NCI-H2171 treated with DMSO at 0.1 percent for 48 hours (cell line): ENCODE data around the gene TBC1D14.
A peak's percentile ranks its signal among the peaks of the same experiment; 100 is the strongest.

Experiments used
- DNase-seq: peaks from one replicate; lab custom pipeline; 2025; lab: John Stamatoyannopoulos, UW

Gene TBC1D14

GRCh38 chr4:6953751-6954380, 44.2 kb downstream of the TBC1D14 start:
- no peak for DNase-seq

- DNase-seq: no peak
Measured at GRCh38 chr4:6955261-6955911, 45.8 kb downstream of the TBC1D14 start.

- no peak for DNase-seq
Measured at GRCh38 chr4:6956087-6956433, 46.4 kb downstream of the TBC1D14 start.

- DNase-seq: no peak
Measured at GRCh38 chr4:6956434-6957147, 47.0 kb downstream of the TBC1D14 start.

- peak; percentile 73 for DNase-seq
Measured at GRCh38 chr4:6957148-6957520, 47.5 kb downstream of the TBC1D14 start.

GRCh38 chr4:6957994-6958393, 48.4 kb downstream of the TBC1D14 start:
- DNase-seq: no peak

GRCh38 chr4:6959261-6959660, 49.6 kb downstream of the TBC1D14 start:
- no peak for DNase-seq

GRCh38 chr4:6960154-6960553, 50.5 kb downstream of the TBC1D14 start:
- DNase-seq: peak; percentile 67

- DNase-seq: no peak
Measured at GRCh38 chr4:6960628-6961412, 51.2 kb downstream of the TBC1D14 start.

- DNase-seq: no peak
Measured at GRCh38 chr4:6961496-6962210, 52.0 kb downstream of the TBC1D14 start.

- peak; percentile 57 for DNase-seq
Measured at GRCh38 chr4:6962211-6963041, 52.8 kb downstream of the TBC1D14 start.

GRCh38 chr4:6963139-6963611, 53.5 kb downstream of the TBC1D14 start:
- DNase-seq: peak; percentile 31

GRCh38 chr4:6964858-6965257, 55.2 kb downstream of the TBC1D14 start:
- DNase-seq: no peak

GRCh38 chr4:6965329-6965728, 55.7 kb downstream of the TBC1D14 start:
- peak; percentile 74 for DNase-seq

- no peak for DNase-seq
Measured at GRCh38 chr4:6967846-6968340, 58.3 kb downstream of the TBC1D14 start.

- no peak for DNase-seq
Measured at GRCh38 chr4:6968496-6968895, 58.9 kb downstream of the TBC1D14 start.

GRCh38 chr4:6969826-6970800, 60.5 kb downstream of the TBC1D14 start:
- peak; percentile 80 for DNase-seq

- no peak for DNase-seq
Measured at GRCh38 chr4:6971536-6972374, 62.1 kb downstream of the TBC1D14 start.

GRCh38 chr4:6972375-6972650, 62.7 kb downstream of the TBC1D14 start:
- DNase-seq: no peak
